Measurements from ENCODE around the gene MACC1.
"Not testable (repeated sequence)": the region's sequence is repeated elsewhere in the genome, so short reads cannot be mapped to it uniquely, and the experiment has no call there.

MACC1 gene

GRCh38 chr7:20203316-20203715 lies 13.9 kb downstream of the MACC1 start:
- no peak for DNase-seq

- no peak for DNase-seq
These were observed 15.8 kb downstream of the MACC1 start for GRCh38 chr7:20201380-20201779.

GRCh38 chr7:20200971-20201370 lies 16.2 kb downstream of the MACC1 start:
- DNase-seq, result no peak

- DNase-seq, result no peak
These were observed 16.8 kb downstream of the MACC1 start for GRCh38 chr7:20200361-20200760.

DNA sequence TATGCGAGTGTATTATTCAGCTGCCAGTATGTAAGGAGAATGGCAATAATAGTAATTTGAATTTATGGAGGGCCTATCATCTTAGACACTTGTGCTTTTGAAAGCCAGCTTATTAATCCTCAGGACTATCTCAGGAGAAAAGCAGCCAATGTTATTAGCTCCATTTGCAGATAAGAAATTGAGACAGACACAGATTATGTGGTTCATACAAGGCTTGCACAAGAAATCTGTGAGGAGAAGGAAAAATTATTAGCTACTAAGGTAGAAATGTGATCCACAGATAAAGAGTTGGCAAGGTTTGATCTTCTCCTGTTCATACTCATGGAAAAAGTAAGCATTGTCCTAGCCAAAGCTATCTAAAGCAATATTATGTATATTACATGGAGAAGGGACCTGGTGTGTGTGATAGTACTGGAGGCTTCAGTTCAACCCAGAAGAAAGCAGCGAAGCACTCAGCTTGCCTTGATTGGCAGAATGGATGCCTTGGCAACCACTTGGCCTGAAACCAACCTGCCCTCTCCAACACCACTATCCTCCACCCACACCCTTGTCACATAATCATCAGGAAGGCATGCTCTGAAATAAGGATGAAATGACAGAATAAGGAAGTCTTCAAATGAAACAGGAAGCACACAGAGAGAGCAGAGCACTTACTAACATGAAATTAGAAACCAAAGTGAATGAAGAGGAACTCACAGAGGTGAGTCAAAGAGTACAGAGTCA lies 18.0 kb downstream of the MACC1 start:
- no peak for DNase-seq

DNA sequence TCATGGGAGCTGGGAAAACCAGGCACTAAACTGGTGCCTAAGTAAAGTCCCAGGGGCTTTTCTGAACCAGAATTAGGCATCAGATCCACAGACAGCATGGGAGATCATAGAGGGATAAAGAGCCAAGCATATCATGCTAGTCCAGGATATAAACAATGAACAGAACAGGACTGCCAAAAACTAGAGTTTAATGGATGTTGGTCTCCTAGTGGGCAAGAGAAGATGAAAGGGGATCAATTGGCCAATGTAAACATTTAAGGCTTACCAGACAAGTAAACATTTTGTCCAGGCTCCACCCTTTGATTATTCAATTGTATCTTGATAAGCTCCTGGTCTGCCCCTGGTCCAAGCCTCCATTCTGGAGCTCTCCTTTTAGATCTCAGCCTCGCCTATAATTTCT lies 18.9 kb downstream of the MACC1 start:
- no peak for DNase-seq

- DNase-seq, result no peak
These were observed 19.3 kb downstream of the MACC1 start for GRCh38 chr7:20197837-20198236.

GRCh38 chr7:20197125-20197748 lies 19.9 kb downstream of the MACC1 start:
- DNase-seq, result no peak

GRCh38 chr7:20194343-20194995 lies 22.7 kb downstream of the MACC1 start:
- DNase-seq, result no peak

DNA sequence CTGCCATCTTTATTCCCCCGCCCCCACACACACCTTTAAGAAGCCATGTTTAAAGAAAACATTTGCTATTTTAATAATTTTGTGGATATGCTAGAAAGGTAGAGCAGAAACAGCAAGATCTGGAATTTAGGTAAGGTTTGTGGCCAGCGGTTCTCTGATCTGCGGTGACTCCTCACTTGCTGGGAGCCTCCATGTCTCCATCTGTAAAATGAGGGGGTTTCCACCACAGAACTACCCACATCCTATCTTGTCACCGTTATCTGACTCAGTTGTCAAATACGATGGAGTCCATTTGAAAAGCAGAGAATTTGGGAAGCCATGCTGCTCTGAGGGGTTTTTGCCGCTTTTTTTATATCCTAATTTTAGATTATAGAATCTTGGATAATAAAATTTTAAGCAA lies 23.3 kb downstream of the MACC1 start:
- DNase-seq, result no peak

GRCh38 chr7:20193242-20193777 lies 23.9 kb downstream of the MACC1 start:
- DNase-seq, result no peak

GRCh38 chr7:20191391-20191869 lies 25.8 kb downstream of the MACC1 start:
- no peak for DNase-seq

DNA sequence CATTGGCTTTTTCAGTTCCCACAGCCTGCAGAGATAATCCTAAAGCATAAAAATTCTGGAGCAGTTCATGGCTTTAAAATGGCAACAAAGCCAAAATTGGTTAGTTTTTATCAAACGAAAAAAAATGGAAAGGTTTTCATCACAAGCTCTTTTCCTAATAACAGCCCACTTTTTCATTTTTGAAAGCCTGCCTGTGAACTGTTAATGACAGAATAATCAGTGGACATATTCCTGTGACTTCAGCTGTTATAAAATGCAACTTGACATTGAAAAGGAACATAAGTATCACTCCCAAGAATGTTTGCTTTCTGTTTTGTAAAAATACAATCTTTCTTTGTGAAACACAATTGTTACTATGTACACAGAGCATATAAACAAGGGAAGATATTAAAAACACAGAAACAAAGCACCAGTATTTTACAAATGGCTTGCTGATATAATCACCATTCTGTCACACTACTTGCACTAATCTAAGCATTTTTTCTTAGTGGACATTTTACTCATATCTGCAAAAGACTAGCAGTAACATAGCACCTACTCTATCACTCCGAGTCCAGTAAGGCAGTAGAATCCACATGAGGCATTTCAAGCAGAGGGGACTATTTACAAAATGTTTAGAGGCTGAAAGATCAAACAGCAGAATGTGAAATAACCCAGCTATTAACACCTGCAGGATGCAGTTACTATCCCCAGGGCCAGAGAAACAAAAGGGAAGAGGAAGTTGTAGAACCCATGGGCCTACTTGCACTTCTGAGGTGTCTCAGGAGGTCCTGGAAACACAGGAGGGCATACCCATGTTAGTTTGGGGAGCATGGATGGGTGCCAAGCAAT lies 26.4 kb downstream of the MACC1 start:
- DNase-seq, result no peak

- no peak for DNase-seq
These were observed 27.3 kb downstream of the MACC1 start for GRCh38 chr7:20189852-20190251.

DNA sequence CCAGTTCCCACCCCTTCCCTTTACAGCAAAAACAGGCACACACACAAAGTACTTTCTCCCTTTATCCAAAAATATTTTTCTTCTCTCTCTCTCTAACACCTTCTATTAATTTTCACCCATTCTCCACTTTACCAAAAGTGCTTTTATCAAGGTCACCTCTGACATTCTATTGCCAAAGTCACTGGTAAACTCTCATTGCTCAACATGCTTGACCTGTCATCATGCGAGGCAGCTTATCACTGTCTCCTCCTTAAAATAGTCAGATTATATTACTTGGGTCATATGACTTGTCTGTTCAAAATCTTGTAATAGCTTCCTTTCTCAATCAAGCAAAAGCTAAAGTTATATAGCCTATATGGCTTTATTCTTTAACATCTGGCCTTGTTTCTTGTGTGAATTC lies 28.6 kb downstream of the MACC1 start:
- no peak for DNase-seq

DNA sequence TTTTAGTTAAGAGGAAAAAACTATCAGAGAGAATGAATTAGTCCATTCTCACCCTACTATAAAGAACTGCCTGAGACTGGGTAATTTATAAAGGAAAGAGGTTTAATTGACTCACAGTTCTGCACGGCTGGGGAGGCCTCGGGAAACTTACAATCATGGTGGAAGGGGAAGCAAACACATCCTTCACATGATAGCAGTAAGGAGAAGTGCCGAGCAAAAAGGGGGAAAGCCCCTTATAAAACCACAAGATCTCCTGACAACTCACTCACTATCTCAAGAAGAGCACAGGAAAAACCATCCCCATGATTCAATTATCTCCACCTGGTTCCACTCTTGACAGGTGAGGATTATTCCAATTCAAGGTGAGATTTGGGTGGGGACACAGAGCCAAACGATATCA lies 29.3 kb downstream of the MACC1 start:
- DNase-seq, result not testable (repeated sequence)

GRCh38 chr7:20185988-20186387 lies 31.2 kb downstream of the MACC1 start:
- DNase-seq, result no peak

DNA sequence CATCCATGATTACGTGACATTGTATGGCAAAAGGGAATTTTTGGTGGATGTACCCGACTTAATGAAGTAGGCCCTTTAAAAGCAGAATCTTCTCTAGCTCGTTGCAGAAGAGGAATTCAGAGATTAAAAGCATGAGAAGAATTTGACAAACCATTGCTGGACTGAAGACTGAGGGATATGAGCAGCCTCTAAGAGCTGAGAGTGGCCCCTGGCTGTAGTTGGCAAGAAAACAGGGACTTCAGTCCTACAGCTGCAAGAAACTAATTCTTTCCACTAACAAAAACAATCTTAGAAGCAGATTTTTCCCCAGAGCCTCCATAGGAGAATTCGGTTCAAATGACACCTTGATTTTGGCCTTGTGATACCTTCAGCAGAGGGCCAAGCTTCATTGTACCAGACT lies 34.1 kb downstream of the MACC1 start:
- no peak for DNase-seq

GRCh38 chr7:20176578-20177242 lies 40.5 kb downstream of the MACC1 start:
- DNase-seq, result no peak

- DNase-seq, result no peak
These were observed 43.4 kb downstream of the MACC1 start for GRCh38 chr7:20173828-20174227.

GRCh38 chr7:20172736-20173334 lies 44.3 kb downstream of the MACC1 start:
- DNase-seq, result no peak

GRCh38 chr7:20170633-20171032 lies 46.6 kb downstream of the MACC1 start:
- no peak for DNase-seq
